HepG2 (cell line): ENCODE data around the gene MAEA. TPM values are rescaled to one million over a fixed set of nuclear protein-coding genes. Genes with fewer than 3 reads are reported as not detected.
"Not testable (repeated sequence)": the region's sequence is repeated elsewhere in the genome, so short reads cannot be mapped to it uniquely, and the experiment has no call there.

Source experiments
- ATAC-seq: fragments of 200-7000 bp; cut with Tn5 transposase; 3 replicates; pipeline ENCODE4 v1.9.1; 2020; ENCODE audit warnings: mild to moderate bottlenecking, moderate library complexity
- BruUV-seq: library from RNA; stranded (reverse); fragments of 400-500 nt; replicated peaks from 2 replicates; lab custom pipeline; 2021; lab: Mats Ljungman, UMichigan
- CTCF ChIA-PET: fragments of 300-600 bp; formaldehyde crosslinking; extraction: SDS; loops from one replicate; lab custom pipeline; 2021; ENCODE audit warnings: low total read pairs, inconsistent platforms, low intra/inter-chr PET ratio; lab: Yijun Ruan, JAX
- POLR2A ChIA-PET: fragments of 350-600 bp; sonication (Branson Sonifier 250); formaldehyde crosslinking; loops from one replicate; lab custom pipeline; 2020; ENCODE audit warnings: antibody characterized with exemption, inconsistent platforms; lab: Yijun Ruan, JAX
- DNase-seq: peaks from one replicate; pipeline ENCODE4 v3.0.0-alpha.2; 2015; ENCODE audit warnings: low spot score
- FAIRE-seq: peaks from 3 replicates; lab custom pipeline; 2011; peaks lifted over from hg19 to GRCh38; lab: Jason Lieb, UNC
- H2AFZ ChIP-seq: one replicate; pipeline ENCODE4 v1.6.1; 2011; ENCODE audit warnings: low read length, inconsistent platforms
- H3K27ac ChIP-seq: fragments of 300-600 bp; 3 replicates; pipeline ENCODE4 v1.8.0; 2011; ENCODE audit warnings: mixed run types, mild to moderate bottlenecking, mixed read lengths, low read length, inconsistent platforms; ENCODE audit not compliant: insufficient read depth; ENCODE audit errors: extremely low read length
- H3K27me3 ChIP-seq, 2 experiments: fragments of 200-600 bp in 1 of 2; 2 replicates in 1 of 2; 3 replicates in 1 of 2; pipeline versions ENCODE4 v1.6.0 to v1.8.0; 2011; ENCODE audit warnings: low read length in 2 of 2, mild to moderate bottlenecking in 2 of 2, moderate library complexity in 2 of 2, inconsistent platforms in 1 of 2; ENCODE audit not compliant: insufficient read depth in 2 of 2, control insufficient read depth in 1 of 2
- H3K36me3 ChIP-seq, 2 experiments: fragments of 200-600 bp in 1 of 2; replicated peaks in 1 of 2; 2 replicates in 1 of 2; 3 replicates in 1 of 2; pipeline versions ENCODE4 v1.5.1 to v1.8.0; 2011; ENCODE audit warnings: low read length in 2 of 2, inconsistent platforms in 1 of 2; ENCODE audit not compliant: insufficient read depth in 2 of 2, control insufficient read depth in 1 of 2
- H3K4me1 ChIP-seq: 2 replicates; pipeline ENCODE4 v1.5.1; 2012; ENCODE audit warnings: low read length, inconsistent platforms; ENCODE audit not compliant: insufficient read depth
- H3K4me2 ChIP-seq: 2 replicates; pipeline ENCODE4 v1.6.0; 2011; ENCODE audit warnings: low read depth, low read length, inconsistent platforms
- H3K4me3 ChIP-seq, 3 experiments: fragments of 200-600 bp in 1 of 3; sonication (generic), shearing (Covaris generic) in 1 of 3; replicated peaks in 1 of 3; 2 replicates each; pipeline ENCODE4 v1.5.1; 2011 to 2016; ENCODE audit warnings: low read length in 3 of 3, inconsistent platforms in 2 of 3, low read depth in 2 of 3, mild to moderate bottlenecking in 2 of 3, control low read depth in 1 of 3, mixed read lengths in 1 of 3; ENCODE audit not compliant: insufficient read depth in 1 of 3
- H3K79me2 ChIP-seq: one replicate; pipeline ENCODE4 v1.6.1; 2011; ENCODE audit warnings: low read length, inconsistent platforms; ENCODE audit not compliant: insufficient read depth
- H3K9ac ChIP-seq: 2 replicates; pipeline ENCODE4 v1.6.0; 2011; ENCODE audit warnings: mild to moderate bottlenecking, low read depth, low read length, inconsistent platforms; ENCODE audit not compliant: insufficient read depth
- H3K9me3 ChIP-seq: 2 replicates; pipeline ENCODE4 v1.5.1; 2012; ENCODE audit warnings: mild to moderate bottlenecking, low read length
- H4K20me1 ChIP-seq: 2 replicates; pipeline ENCODE4 v1.6.0; 2011; ENCODE audit warnings: inconsistent platforms, mild to moderate bottlenecking, low read length, moderate library complexity; ENCODE audit not compliant: insufficient read depth
- KLF12 ChIP-seq: sonication (generic); formaldehyde crosslinking; IDR thresholded peaks from 2 replicates; pipeline ENCODE4 v1.4.0; 2020; ENCODE audit warnings: missing genetic modification reagents, borderline replicate concordance
- MTF1 ChIP-seq: sonication (generic); formaldehyde crosslinking; IDR thresholded peaks from 2 replicates; pipeline ENCODE4 v1.5.0; 2020; ENCODE audit warnings: missing genetic modification reagents
- PAX8 ChIP-seq: sonication (generic); formaldehyde crosslinking; IDR thresholded peaks from 2 replicates; pipeline ENCODE4 v1.8.0; 2022; ENCODE audit warnings: mild to moderate bottlenecking, missing genetic modification reagents, borderline replicate concordance
- ZKSCAN1 ChIP-seq: fragments of 150-350 bp; IDR thresholded peaks from 2 replicates; pipeline ENCODE4 v1.6.1; 2014; ENCODE audit warnings: low read length
- WGBS: methylation state at CpG from one replicate; pipeline ENCODE4 v1.1.6; 2017; ENCODE audit warnings: low lambda C conversion rate; 5-methylcytosine and 5-hydroxymethylcytosine counted together
- in situ Hi-C: cut with HindIII; loops from 2 replicates; pipeline ENCODE4 v1.10.0; 2017; ENCODE audit warnings: low pct_unique_long_range_greater_than_20kb; ENCODE audit not compliant: extremely low pct_ligation_motif_present
- intact Hi-C: fragments of 100-400 bp; cut with micrococcal nuclease; formaldehyde crosslinking; loops from one replicate; pipeline ENCODE4 v1.10.0; 2022; ENCODE audit not compliant: unreplicated experiment
- polyA plus RNA-seq, 8 experiments: library from polyadenylated mRNA; depleted of rRNA in 3 of 8; stranded (reverse) in 7 of 8; unstranded in 1 of 8; fragments of >200 nt; fragmentation: Illumina TruSeq in 4 of 8; extraction: Trizol in 4 of 8; gene quantifications; 2 replicates each; pipeline versions ENCODE4 v1.2.1 to v1.2.3, GENCODE V29; 2011 to 2016; ENCODE audit warnings: low read depth in 4 of 8, missing spikeins in 1 of 8, mixed read lengths in 1 of 8; ENCODE audit not compliant: insufficient read depth in 1 of 8
- total RNA-seq, 5 experiments: library from RNA; depleted of rRNA; stranded (reverse); fragments of >200 nt; fragmentation: Illumina TruSeq; extraction: Trizol; gene quantifications; 2 replicates each; pipeline ENCODE4 v1.2.3, GENCODE V29; 2016; ENCODE audit warnings: low read depth in 1 of 5
- TF ChIP-seq, protein P1 (sequence below): sonication (generic); formaldehyde crosslinking; IDR thresholded peaks from 2 replicates; pipeline ENCODE4 v1.4.0; 2020; ENCODE audit warnings: missing genetic modification reagents
- TF ChIP-seq, protein P2 (sequence below): sonication (generic); formaldehyde crosslinking; IDR thresholded peaks from 2 replicates; pipeline ENCODE4 v1.8.1; 2023; ENCODE audit warnings: mild to moderate bottlenecking, moderate library complexity, missing genetic modification reagents

MAEA gene
- total and polyA plus RNA-seq, 2 of the 13 experiments (the other 11 are each of a cell fraction or from before 2014, with no cell fraction given), result 52.0 to 57.1 TPM

DNA sequence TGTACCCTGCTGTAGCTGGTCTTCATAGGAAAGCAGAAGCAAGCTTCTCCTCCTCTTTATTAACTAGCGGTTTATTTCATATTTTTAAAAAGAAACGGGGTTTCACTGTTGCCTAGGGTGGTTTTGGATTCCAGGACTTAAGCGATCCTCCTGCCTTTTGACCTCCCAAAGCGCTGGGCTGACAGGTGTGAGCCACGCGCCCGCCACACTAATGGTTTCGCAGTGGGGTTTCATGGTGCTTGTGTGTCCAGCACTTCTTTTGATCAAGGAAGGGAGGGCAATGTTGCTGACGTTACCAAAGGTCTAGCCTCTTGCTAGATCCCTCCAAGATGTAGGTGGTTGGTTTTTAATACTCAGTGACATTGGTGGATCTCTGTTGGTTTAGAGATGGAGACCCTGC, 1.4 kb downstream of the MAEA start (continued):
- TF ChIP-seq, protein P1, sequence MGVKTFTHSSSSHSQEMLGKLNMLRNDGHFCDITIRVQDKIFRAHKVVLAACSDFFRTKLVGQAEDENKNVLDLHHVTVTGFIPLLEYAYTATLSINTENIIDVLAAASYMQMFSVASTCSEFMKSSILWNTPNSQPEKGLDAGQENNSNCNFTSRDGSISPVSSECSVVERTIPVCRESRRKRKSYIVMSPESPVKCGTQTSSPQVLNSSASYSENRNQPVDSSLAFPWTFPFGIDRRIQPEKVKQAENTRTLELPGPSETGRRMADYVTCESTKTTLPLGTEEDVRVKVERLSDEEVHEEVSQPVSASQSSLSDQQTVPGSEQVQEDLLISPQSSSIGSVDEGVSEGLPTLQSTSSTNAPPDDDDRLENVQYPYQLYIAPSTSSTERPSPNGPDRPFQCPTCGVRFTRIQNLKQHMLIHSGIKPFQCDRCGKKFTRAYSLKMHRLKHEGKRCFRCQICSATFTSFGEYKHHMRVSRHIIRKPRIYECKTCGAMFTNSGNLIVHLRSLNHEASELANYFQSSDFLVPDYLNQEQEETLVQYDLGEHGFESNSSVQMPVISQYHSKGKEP (CRISPR knock-in tag), result no peak
- no peak for TF ChIP-seq MTF1 (CRISPR knock-in tag)
- TF ChIP-seq, protein P2, sequence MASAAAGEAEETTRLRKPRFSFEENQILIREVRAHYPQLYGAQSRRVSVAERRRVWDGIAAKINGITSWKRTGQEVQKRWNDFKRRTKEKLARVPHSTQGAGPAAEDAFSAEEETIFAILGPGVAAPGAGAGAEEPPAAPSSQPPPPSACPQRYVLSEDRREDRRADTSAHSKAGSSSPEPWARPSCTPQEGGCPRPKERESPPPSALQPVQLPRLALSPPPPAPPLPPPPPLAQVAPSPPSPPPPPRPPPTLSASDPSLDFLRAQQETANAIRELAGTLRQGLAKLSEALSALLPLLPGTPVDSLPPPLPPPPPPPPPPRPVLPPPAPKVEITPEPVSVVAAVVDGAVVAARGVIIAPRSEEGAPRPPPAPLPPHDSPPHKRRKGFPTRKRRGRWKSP (CRISPR knock-in tag), result no peak
- no peak for TF ChIP-seq ZKSCAN1
- no peak for TF ChIP-seq PAX8

DNA sequence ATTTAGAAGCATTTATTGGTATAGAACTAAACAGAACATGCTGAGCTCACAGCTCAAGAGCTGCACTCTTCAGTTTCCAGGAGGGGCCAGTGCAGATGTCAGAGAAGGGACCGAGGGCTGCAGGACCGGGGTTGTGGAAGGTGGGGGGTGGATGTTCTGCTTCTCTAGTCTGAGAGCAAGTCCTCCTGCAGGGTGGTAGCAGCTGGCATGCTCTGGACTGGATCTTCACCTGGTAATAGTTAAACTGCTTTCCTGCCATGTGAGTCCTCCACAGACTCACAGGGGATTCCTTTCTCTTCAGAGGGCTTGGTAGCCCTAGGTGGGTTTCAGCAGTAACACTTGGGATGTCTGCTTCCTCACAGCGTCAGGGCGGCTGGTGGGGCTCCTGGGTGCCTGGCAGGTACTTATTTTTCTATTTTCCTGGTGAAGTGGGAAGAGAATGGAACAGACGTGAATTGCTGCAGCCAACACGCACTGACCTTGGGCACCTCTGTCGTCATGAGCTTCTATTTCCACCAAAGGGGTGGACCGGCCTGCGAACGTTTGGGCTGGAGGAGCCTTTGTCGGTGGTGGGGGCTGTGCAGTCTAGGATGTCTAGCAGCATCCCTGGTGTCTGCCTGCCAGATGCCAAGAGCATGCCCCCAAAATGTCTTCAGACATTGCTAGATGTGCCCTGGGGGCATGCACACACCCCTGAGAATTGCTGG, 2.5 kb downstream of the MAEA start:
- Histone ChIP-seq H3K9me3 (no peaks in the 10 kb centered on the region), H3K4me2 (peak overlapping the region; percentile 85), H3K79me2 (peaks cover 74% of the 10 kb centered on the region), H3K36me3 (peaks cover 2 to 6% of the 10 kb centered on the region in 2 experiments; a peak in 3 of 5 replicates), H4K20me1 (peaks cover 48% of the 10 kb centered on the region), H3K4me1 (peaks cover 45% of the 10 kb centered on the region), H3K4me3 (peak overlapping the region in 1 of 3 experiments; percentile 2; a peak in 1 of 6 replicates), H3K27me3 (no peaks in the 10 kb centered on the region; a peak in 1 of 5 replicates), H2AFZ (no peak overlapping the region), H3K27ac (no peak overlapping the region), H3K9ac (peak overlapping the region; percentile 96; the same call in 1 of the 2 replicates)
- CTCF ChIA-PET, result no interaction called here
- POLR2A ChIA-PET, result interaction anchor here (5.5 kb wide), 1 partner anchor 54 kb away, joined by 33 read pairs; the partner anchor contains the start of gene UVSSA
- WGBS, result 75% methylated on average over 11 of the region's 11 CpGs
- DNase-seq (no peak), ATAC-seq (no peak), FAIRE-seq (no peak)
- no TSS peak for BruUV-seq
- TF ChIP-seq KLF12 (CRISPR knock-in tag), result no peak
- in situ Hi-C loops (no loop called here), intact Hi-C loops (no loop called here)

DNA sequence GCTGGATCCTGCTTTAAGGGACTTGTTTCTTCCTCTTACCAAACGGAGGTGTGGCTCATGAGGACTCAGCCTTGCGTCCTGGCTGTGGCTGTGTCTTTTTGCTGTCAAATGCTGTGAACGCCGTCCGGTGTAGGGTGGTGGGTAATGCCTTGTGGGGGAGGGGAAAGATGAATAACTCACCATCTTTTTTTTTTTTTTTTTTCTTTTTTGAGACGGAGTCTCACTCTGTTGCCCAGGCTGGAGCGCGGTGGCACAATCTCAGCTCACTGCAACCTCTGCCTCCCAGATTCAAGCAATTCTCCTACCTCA, 3.0 kb downstream of the MAEA start:
- H3K27ac ChIP-seq, H3K4me3 ChIP-seq, POLR2A ChIA-PET, H2AFZ ChIP-seq, H3K9me3 ChIP-seq, BruUV-seq, CTCF ChIA-PET, H3K9ac ChIP-seq, intact Hi-C loops, in situ Hi-C loops, H3K27me3 ChIP-seq, DNase-seq, FAIRE-seq, ATAC-seq, H3K4me2 ChIP-seq: not testable (repeated sequence)
- WGBS, result over 99% methylated on average over 8 of the region's 8 CpGs
- Histone ChIP-seq H3K4me1 (peaks cover 42% of the 10 kb centered on the region), H3K79me2 (peaks cover 79% of the 10 kb centered on the region), H3K36me3 (peaks cover 4 to 11% of the 10 kb centered on the region in 2 experiments; a peak in 4 of 5 replicates), H4K20me1 (peaks cover 52% of the 10 kb centered on the region)
